RKO (cell line): ENCODE results near the gene IL17F.

Experiments used
- DNase-seq: peaks from one replicate; pipeline ENCODE4 v3.0.0-alpha.2; 2016; ENCODE audit warnings: low spot score

IL17F gene

GRCh38 chr6:52190409-52190808, 53.9 kb downstream of the IL17F start:
- DNase-seq, result no peak

GRCh38 chr6:52189974-52190373, 54.3 kb downstream of the IL17F start:
- no peak for DNase-seq

- no peak for DNase-seq
Measured at GRCh38 chr6:52187098-52187497, 57.2 kb downstream of the IL17F start.
